Measurements from ENCODE around the gene PSME3IP1. TPM values are rescaled to one million over a fixed set of nuclear protein-coding genes. Genes with fewer than 3 reads are reported as not detected.

The PSME3IP1 gene
- total RNA-seq, 1 experiment from 2014 or later = 103 TPM

DNA sequence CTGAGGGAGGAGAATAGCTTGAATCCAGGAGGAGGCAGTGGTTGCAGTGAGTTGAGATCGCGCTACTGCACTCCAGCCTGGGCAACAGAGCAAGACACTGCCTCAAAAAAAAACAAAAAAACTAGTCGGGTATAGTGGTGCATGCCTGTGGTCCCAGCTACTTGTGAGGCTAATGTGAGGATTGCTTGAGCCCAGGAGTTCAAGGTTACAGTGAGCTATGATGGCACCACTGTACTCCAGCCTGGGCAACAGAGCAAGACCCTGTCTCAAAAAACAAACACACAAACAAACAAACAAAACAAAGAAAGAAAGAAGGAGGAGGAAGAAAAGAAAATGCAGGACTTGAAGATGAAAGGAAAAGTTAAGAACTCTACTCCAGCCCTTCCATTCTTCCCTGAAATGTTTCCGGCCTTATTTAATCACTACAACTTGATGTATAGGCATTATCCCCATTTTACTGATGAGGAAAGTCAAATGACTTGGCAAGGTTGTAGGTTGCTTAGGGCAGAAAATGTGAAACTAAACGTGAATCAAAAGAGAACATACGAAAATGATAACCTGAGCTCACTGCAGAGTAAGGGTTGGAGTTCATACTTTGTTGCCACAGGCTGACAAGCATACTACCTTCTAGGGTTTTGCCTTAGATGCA, 30.0 kb downstream of the PSME3IP1 start:
- H4K91ac ChIP-seq (ENCODE audit: insufficient read length, low read depth, low read length) = no peak overlapping the region
- H3K79me2 ChIP-seq (ENCODE audit: insufficient read depth, low read length) = no peaks in the 10 kb centered on the region
- H4K20me1 ChIP-seq (ENCODE audit: control insufficient read depth, insufficient read depth, insufficient read length) = no peaks in the 10 kb centered on the region
- no peak overlapping the region for H4K5ac ChIP-seq (ENCODE audit: insufficient read length, low read depth, low read length)
- no peak overlapping the region for H3K56ac ChIP-seq (ENCODE audit: insufficient read length, low read depth, low read length)
- H3K27me3 ChIP-seq (ENCODE audit: insufficient read depth, low read length) = no peaks in the 10 kb centered on the region
- H4K8ac ChIP-seq (replicated peaks; ENCODE audit: insufficient read length, low read depth, low read length) = no peak overlapping the region
- peaks cover 14% of the 10 kb centered on the region; the same call in 1 of the 2 replicates for H3K4me1 ChIP-seq (ENCODE audit: insufficient read depth, low read length)
- H3K9ac ChIP-seq (ENCODE audit: extremely low read depth, insufficient read length, low read length) = no peak overlapping the region
- H3K4me3 Mint-ChIP-seq = no peak overlapping the region
- TF ChIP-seq, protein P1, sequence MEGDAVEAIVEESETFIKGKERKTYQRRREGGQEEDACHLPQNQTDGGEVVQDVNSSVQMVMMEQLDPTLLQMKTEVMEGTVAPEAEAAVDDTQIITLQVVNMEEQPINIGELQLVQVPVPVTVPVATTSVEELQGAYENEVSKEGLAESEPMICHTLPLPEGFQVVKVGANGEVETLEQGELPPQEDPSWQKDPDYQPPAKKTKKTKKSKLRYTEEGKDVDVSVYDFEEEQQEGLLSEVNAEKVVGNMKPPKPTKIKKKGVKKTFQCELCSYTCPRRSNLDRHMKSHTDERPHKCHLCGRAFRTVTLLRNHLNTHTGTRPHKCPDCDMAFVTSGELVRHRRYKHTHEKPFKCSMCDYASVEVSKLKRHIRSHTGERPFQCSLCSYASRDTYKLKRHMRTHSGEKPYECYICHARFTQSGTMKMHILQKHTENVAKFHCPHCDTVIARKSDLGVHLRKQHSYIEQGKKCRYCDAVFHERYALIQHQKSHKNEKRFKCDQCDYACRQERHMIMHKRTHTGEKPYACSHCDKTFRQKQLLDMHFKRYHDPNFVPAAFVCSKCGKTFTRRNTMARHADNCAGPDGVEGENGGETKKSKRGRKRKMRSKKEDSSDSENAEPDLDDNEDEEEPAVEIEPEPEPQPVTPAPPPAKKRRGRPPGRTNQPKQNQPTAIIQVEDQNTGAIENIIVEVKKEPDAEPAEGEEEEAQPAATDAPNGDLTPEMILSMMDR (conservative IDR thresholded peaks at IDR 0.05) = no peak
- no peaks in the 10 kb centered on the region for H3K23me2 ChIP-seq (ENCODE audit: insufficient read length, low read depth, low read length, poor library complexity, severe bottlenecking)
- H3K4ac ChIP-seq (ENCODE audit: low read depth, low read length) = no peak overlapping the region
- no peaks in the 10 kb centered on the region for H3K9me3 Mint-ChIP-seq
- H3K14ac ChIP-seq (ENCODE audit: insufficient read depth, low read length) = no peak overlapping the region
- H3K4me2 ChIP-seq (ENCODE audit: insufficient read depth, insufficient read length, low read length) = no peak overlapping the region
- H2BK12ac ChIP-seq (ENCODE audit: insufficient read length, low read depth, low read length) = no peak overlapping the region
- H3K18ac ChIP-seq (ENCODE audit: insufficient read length, low read depth, low read length) = no peak overlapping the region
- WGBS (ENCODE audit: extremely low coverage, insufficient read length, low lambda C conversion rate) = no CpG with 5 or more reads among the region's 6 CpGs
- H3K27me3 Mint-ChIP-seq (ENCODE audit: low read depth) = no peaks in the 10 kb centered on the region
- H3K27ac Mint-ChIP-seq = peak overlapping the region in 1 of 3 experiments; percentile 27; a peak in 1 of 7 replicates
- no peak for DNase-seq
- no peak overlapping the region for H2BK120ac ChIP-seq (ENCODE audit: low read depth, low read length, poor library complexity, severe bottlenecking)
- H2BK15ac ChIP-seq (ENCODE audit: low read depth, low read length) = no peak overlapping the region
- H2AFZ ChIP-seq (ENCODE audit: low read length) = no peak overlapping the region
- H3K23ac ChIP-seq (ENCODE audit: insufficient read length, low read depth, low read length) = no peak overlapping the region
- H3K36me3 Mint-ChIP-seq (ENCODE audit: insufficient read depth in 1 of 3, low read depth in 3 of 3) = peaks cover 34 to 69% (median 61%) of the 10 kb centered on the region in 3 experiments
- H3T11ph ChIP-seq (ENCODE audit: low read length) = no peak overlapping the region
- H3K27ac ChIP-seq (ENCODE audit: insufficient read length, low read depth, low read length) = no peak overlapping the region
- H2BK5ac ChIP-seq (ENCODE audit: insufficient read length, low read length) = no peak overlapping the region
- H3K79me1 ChIP-seq (ENCODE audit: insufficient read depth, low read depth, low read length, poor library complexity, severe bottlenecking) = no peaks in the 10 kb centered on the region
- no peak overlapping the region for H2BK20ac ChIP-seq (ENCODE audit: low read depth, low read length, poor library complexity, severe bottlenecking)
- H2AK5ac ChIP-seq (ENCODE audit: insufficient read length, low read length) = no peak overlapping the region
- H3K4me1 Mint-ChIP-seq = peaks cover 27 to 35% of the 10 kb centered on the region in 2 experiments
- no peaks in the 10 kb centered on the region for H3K9me3 ChIP-seq (ENCODE audit: control insufficient read depth, low read depth, low read length)

All from H9 (cell line).